ENCODE measurements around the gene MT3.

GRCh38 chr16:56594292-56594619 is 4.9 kb downstream of the MT3 start:
- TF ChIP-seq CTCF (IDR thresholded peaks at IDR 0.05) (no peak), POLR2AphosphoS5 (IDR thresholded peaks at IDR 0.05) (no peak), EP300 (IDR thresholded peaks at IDR 0.05) (no peak), POLR2A (IDR thresholded peaks at IDR 0.05) (no peak)

Measured in sigmoid colon (tissue), 4 donors.